Measurements from ENCODE around the gene NTSR1. TPM values are rescaled to one million over a fixed set of nuclear protein-coding genes. Genes with fewer than 3 reads are reported as not detected.

The NTSR1 gene
- total and polyA plus RNA-seq, 2 donors (not counting 1 experiment from before 2014, with no cell fraction given) = not detected

DNA sequence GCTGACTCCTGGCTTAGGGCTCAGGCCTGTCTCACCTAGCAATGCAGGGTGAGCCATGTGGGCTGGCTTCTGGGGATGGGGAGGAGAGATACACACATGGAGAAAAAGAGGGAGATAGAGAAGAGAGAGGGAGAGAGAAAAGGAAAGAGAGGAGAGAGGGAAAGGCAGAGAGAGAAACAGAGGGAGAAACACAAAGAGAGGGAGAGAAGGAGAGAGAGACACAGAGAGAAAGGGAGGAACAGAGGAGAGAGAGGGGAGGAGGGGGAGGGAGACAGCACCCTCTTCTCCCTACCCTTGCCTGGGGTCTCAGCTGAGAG is 24.8 kb downstream of the NTSR1 start:
- Histone ChIP-seq H3K36me3 (replicated peaks in 1 of 2; ENCODE audit: control extremely low read depth in 1 of 2, control insufficient read depth in 1 of 2, extremely low read depth in 1 of 2, insufficient read depth in 2 of 2, low read length in 1 of 2) (no peaks in the 10 kb centered on the region), H3K79me2 (ENCODE audit: control insufficient read depth, insufficient read depth, low read length) (no peaks in the 10 kb centered on the region), H3K27me3 (replicated peaks in 1 of 4; ENCODE audit: control extremely low read depth in 1 of 4, control insufficient read depth in 3 of 4, insufficient read depth in 4 of 4, low read length in 3 of 4) (no peaks in the 10 kb centered on the region), H3K9ac (ENCODE audit: low read length) (no peak overlapping the region), H3K4me3 (ENCODE audit: control extremely low read depth in 1 of 5, extremely low read depth in 1 of 5, insufficient read depth in 1 of 5, low read depth in 2 of 5, low read length in 4 of 5) (no peak overlapping the region), H3K27ac (ENCODE audit: low read length in 2 of 2) (no peak overlapping the region), H3K4me2 (replicated peaks; ENCODE audit: low read depth, low read length, poor library complexity, severe bottlenecking) (no peak overlapping the region), H2AFZ (ENCODE audit: insufficient read depth, low read depth, low read length, poor library complexity, severe bottlenecking) (no peak overlapping the region), H3K9me3 (ENCODE audit: control extremely low read depth in 1 of 3, control insufficient read depth in 2 of 3, insufficient read depth in 1 of 3, low read length in 2 of 3) (no peaks in the 10 kb centered on the region), H4K20me1 (ENCODE audit: control insufficient read depth, insufficient read depth, low read length, poor library complexity, severe bottlenecking) (no peaks in the 10 kb centered on the region), H3K4me1 (ENCODE audit: control insufficient read depth in 2 of 2, insufficient read depth in 2 of 2, low read length in 2 of 2) (peaks cover 0 to 11% of the 10 kb centered on the region in 2 donors)
- CTCF ChIA-PET = interaction anchor here (2.0 kb wide), 1 partner anchor 59 kb away, joined by 8 read pairs; no protein-coding TSS in a partner anchor
- ATAC-seq (ENCODE audit: low read depth) (no peak), DNase-seq (no peak)
- peaks cover 16% of the 10 kb centered on the region for H3K4me1 Mint-ChIP-seq
- H3K4me3 Mint-ChIP-seq = no peak overlapping the region
- no peak for TF ChIP-seq CTCF (IDR thresholded peaks at IDR 0.05)
- no peak for TF ChIP-seq EZH2 (IDR thresholded peaks at IDR 0.05; ENCODE audit: borderline replicate concordance, insufficient read depth, low read depth, low read length, poor library complexity, severe bottlenecking)
- intact Hi-C loops (cut with micrococcal nuclease) = no loop called here
- no peaks in the 10 kb centered on the region for H3K9me3 Mint-ChIP-seq (ENCODE audit: insufficient read depth)
- H3K27me3 Mint-ChIP-seq = peaks cover 7% of the 10 kb centered on the region
- no peak overlapping the region for H3K27ac Mint-ChIP-seq
- POLR2A ChIA-PET = no interaction called here

DNA sequence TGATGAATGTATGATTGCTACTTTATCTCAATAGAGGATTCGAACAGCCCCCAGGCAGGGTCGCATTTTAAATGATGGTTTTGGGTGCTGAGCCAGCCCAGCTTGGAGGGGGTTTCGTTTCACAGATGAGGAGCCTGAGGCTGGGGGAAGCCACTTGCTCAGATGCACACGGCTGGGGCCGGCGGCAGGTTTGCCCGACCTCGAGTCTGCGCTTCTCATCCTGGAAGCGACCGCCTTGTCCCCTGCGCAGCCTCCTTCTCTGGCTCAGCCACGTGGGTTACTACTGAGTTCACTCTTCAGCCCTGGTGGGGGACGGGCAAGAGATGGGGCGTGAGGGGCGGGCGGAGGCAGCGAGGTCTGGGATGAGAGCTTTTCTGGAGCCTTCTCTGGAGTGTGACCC is 25.3 kb downstream of the NTSR1 start:
- POLR2A ChIA-PET = no interaction called here
- ATAC-seq (ENCODE audit: low read depth) (no peak), DNase-seq (no peak)
- Histone ChIP-seq H4K20me1 (ENCODE audit: control insufficient read depth, insufficient read depth, low read length, poor library complexity, severe bottlenecking) (no peaks in the 10 kb centered on the region), H3K9ac (ENCODE audit: low read length) (no peak overlapping the region), H3K4me1 (ENCODE audit: control insufficient read depth in 2 of 2, insufficient read depth in 2 of 2, low read length in 2 of 2) (peaks cover 0 to 10% of the 10 kb centered on the region in 2 donors), H3K4me3 (ENCODE audit: control extremely low read depth in 1 of 5, extremely low read depth in 1 of 5, insufficient read depth in 1 of 5, low read depth in 2 of 5, low read length in 4 of 5) (no peak overlapping the region), H3K4me2 (replicated peaks; ENCODE audit: low read depth, low read length, poor library complexity, severe bottlenecking) (no peak overlapping the region), H2AFZ (ENCODE audit: insufficient read depth, low read depth, low read length, poor library complexity, severe bottlenecking) (no peak overlapping the region), H3K9me3 (ENCODE audit: control extremely low read depth in 1 of 3, control insufficient read depth in 2 of 3, insufficient read depth in 1 of 3, low read length in 2 of 3) (no peaks in the 10 kb centered on the region), H3K27me3 (replicated peaks in 1 of 4; ENCODE audit: control extremely low read depth in 1 of 4, control insufficient read depth in 3 of 4, insufficient read depth in 4 of 4, low read length in 3 of 4) (no peaks in the 10 kb centered on the region), H3K79me2 (ENCODE audit: control insufficient read depth, insufficient read depth, low read length) (no peaks in the 10 kb centered on the region), H3K27ac (ENCODE audit: low read length in 2 of 2) (no peak overlapping the region), H3K36me3 (replicated peaks in 1 of 2; ENCODE audit: control extremely low read depth in 1 of 2, control insufficient read depth in 1 of 2, extremely low read depth in 1 of 2, insufficient read depth in 2 of 2, low read length in 1 of 2) (no peaks in the 10 kb centered on the region)
- H3K27me3 Mint-ChIP-seq = peaks cover 7% of the 10 kb centered on the region
- 91% methylated on average over 18 of the region's 18 CpGs for WGBS (ENCODE audit: insufficient coverage)
- H3K27ac Mint-ChIP-seq = no peak overlapping the region
- no peak for TF ChIP-seq CTCF (IDR thresholded peaks at IDR 0.05)
- no peak for TF ChIP-seq EZH2 (IDR thresholded peaks at IDR 0.05; ENCODE audit: borderline replicate concordance, insufficient read depth, low read depth, low read length, poor library complexity, severe bottlenecking)
- CTCF ChIA-PET = interaction anchor here (2.0 kb wide), 1 partner anchor 58 kb away, joined by 8 read pairs; no protein-coding TSS in a partner anchor
- intact Hi-C loops (cut with micrococcal nuclease) = no loop called here
- no peaks in the 10 kb centered on the region for H3K9me3 Mint-ChIP-seq (ENCODE audit: insufficient read depth)
- H3K4me1 Mint-ChIP-seq = peaks cover 20% of the 10 kb centered on the region
- H3K4me3 Mint-ChIP-seq = no peak overlapping the region

All from B cell (primary cell).